Astrocyte (in vitro differentiated cells and primary cell): ENCODE measurements around the gene HOMEZ.

Experiments used
- EZH2 ChIP-seq: IDR thresholded peaks from 2 replicates; pipeline ENCODE4 v1.6.1; 2012; ENCODE audit warnings: mild to moderate bottlenecking, low read length, inconsistent platforms; ENCODE audit not compliant: insufficient read depth
- TF ChIP-seq, protein P1 (sequence below): IDR thresholded peaks from 2 replicates; pipeline ENCODE4 v1.5.1; 2011; ENCODE audit warnings: low read depth, mild to moderate bottlenecking, inconsistent platforms, low read length, moderate library complexity; ENCODE audit not compliant: insufficient read depth

DNA sequence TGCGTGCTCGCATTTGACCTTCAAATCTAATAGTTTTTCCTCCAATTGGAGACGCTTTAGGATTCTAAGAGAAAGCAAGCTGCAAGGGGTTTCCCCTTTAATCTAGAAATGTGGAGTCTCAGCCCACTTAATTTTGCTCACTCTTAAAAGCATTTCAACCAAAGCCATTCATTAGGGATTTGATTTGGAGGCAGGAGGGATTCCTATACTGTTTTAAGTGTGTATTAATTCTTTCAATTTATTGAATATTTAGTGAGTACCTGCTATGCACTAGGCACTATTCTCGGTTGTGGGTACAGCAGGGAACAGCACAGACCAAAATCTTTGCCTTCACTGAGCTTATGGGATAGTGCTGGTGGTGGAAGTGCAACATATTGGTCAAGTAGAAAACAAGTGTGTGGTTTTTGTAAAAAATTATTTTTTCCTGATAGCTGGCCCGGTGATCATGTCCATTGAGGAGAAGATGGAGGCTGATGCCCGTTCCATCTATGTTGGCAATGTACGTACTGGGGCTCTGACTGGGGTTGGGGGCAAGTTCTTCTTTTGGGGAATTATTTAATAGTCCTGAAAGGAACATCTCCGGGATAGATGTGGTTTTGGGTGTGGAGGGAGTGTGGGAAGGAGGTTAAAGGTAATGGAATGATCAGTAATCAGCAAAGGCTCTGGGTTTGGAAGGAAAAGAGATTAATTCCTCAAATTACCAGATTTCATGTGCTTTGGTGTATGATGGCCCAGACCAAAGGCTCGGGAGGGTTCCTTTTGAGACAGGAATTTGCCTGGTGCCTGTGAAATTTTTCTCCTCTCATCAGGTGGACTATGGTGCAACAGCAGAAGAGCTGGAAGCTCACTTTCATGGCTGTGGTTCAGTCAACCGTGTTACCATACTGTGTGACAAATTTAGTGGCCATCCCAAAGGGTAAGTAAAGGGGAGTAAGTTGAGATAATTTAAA, 36.9 kb upstream of the HOMEZ start:
- TF ChIP-seq, protein P1, sequence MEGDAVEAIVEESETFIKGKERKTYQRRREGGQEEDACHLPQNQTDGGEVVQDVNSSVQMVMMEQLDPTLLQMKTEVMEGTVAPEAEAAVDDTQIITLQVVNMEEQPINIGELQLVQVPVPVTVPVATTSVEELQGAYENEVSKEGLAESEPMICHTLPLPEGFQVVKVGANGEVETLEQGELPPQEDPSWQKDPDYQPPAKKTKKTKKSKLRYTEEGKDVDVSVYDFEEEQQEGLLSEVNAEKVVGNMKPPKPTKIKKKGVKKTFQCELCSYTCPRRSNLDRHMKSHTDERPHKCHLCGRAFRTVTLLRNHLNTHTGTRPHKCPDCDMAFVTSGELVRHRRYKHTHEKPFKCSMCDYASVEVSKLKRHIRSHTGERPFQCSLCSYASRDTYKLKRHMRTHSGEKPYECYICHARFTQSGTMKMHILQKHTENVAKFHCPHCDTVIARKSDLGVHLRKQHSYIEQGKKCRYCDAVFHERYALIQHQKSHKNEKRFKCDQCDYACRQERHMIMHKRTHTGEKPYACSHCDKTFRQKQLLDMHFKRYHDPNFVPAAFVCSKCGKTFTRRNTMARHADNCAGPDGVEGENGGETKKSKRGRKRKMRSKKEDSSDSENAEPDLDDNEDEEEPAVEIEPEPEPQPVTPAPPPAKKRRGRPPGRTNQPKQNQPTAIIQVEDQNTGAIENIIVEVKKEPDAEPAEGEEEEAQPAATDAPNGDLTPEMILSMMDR, result no peak
- no peak for TF ChIP-seq EZH2
